Measurements from ENCODE around the gene PTPRD. TPM values are rescaled to one million over a fixed set of nuclear protein-coding genes. Genes with fewer than 3 reads are reported as not detected.

PTPRD gene
- total RNA-seq, 1 donor from 2014 or later: 75.7 TPM

- Histone ChIP-seq H3K27ac (ENCODE audit: low read depth, low read length) (no peak overlapping the region), H3K9ac (ENCODE audit: low read depth in 1 of 3, low read length in 3 of 3) (no peak overlapping the region), H3K4me3 (ENCODE audit: low read length in 3 of 3) (no peak overlapping the region), H3K4me1 (ENCODE audit: control insufficient read depth in 3 of 3, insufficient read depth in 3 of 3, low read length in 3 of 3) (no peaks in the 10 kb centered on the region), H3K36me3 (ENCODE audit: control insufficient read depth in 3 of 3, insufficient read depth in 3 of 3, low read length in 3 of 3) (no peaks in the 10 kb centered on the region), H3K9me3 (ENCODE audit: control insufficient read depth in 3 of 3, low read length in 3 of 3) (no peaks in the 10 kb centered on the region), H3K27me3 (ENCODE audit: control insufficient read depth in 3 of 3, insufficient read depth in 3 of 3, low read length in 3 of 3) (no peaks in the 10 kb centered on the region)
Measured at GRCh38 chr9:10052181-10052580, 560.6 kb downstream of the PTPRD start.

GRCh38 chr9:10050016-10050415 is 562.8 kb downstream of the PTPRD start:
- Histone ChIP-seq H3K27me3 (ENCODE audit: control insufficient read depth in 3 of 3, insufficient read depth in 3 of 3, low read length in 3 of 3) (no peaks in the 10 kb centered on the region), H3K36me3 (ENCODE audit: control insufficient read depth in 3 of 3, insufficient read depth in 3 of 3, low read length in 3 of 3) (no peaks in the 10 kb centered on the region), H3K9ac (ENCODE audit: low read depth in 1 of 3, low read length in 3 of 3) (no peak overlapping the region), H3K4me3 (ENCODE audit: low read length in 3 of 3) (no peak overlapping the region), H3K27ac (ENCODE audit: low read depth, low read length) (no peak overlapping the region), H3K4me1 (ENCODE audit: control insufficient read depth in 3 of 3, insufficient read depth in 3 of 3, low read length in 3 of 3) (no peaks in the 10 kb centered on the region), H3K9me3 (ENCODE audit: control insufficient read depth in 3 of 3, low read length in 3 of 3) (no peaks in the 10 kb centered on the region)

DNA sequence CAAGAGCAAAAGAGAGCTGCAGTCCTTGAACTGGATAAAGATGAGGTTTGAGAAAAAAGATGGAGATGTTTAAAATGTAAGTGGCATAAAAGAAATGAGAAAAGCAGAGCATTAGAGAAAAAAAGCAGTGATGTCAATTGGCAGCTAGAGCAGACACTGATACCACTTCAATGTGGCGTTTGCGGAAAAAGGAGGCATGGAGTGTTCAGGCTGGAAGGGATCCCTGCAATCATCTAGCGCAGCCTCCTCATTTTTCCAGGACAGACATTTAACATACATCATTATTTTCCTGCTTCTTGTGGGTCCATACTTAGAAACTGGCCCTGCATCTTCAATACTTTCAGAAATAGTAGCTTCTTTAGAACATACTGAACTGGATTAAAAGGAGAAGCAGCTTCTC is 563.8 kb downstream of the PTPRD start:
- no peaks in the 10 kb centered on the region for H3K36me3 ChIP-seq (ENCODE audit: control insufficient read depth in 3 of 3, insufficient read depth in 3 of 3, low read length in 3 of 3)
- no peak overlapping the region for H3K27ac ChIP-seq (ENCODE audit: low read depth, low read length)
- no peaks in the 10 kb centered on the region for H3K4me1 ChIP-seq (ENCODE audit: control insufficient read depth in 3 of 3, insufficient read depth in 3 of 3, low read length in 3 of 3)

GRCh38 chr9:10045598-10045997 is 567.2 kb downstream of the PTPRD start:
- H3K27ac ChIP-seq (ENCODE audit: low read depth, low read length): no peak overlapping the region
- H3K27me3 ChIP-seq (ENCODE audit: control insufficient read depth in 3 of 3, insufficient read depth in 3 of 3, low read length in 3 of 3): no peaks in the 10 kb centered on the region
- no peaks in the 10 kb centered on the region for H3K4me1 ChIP-seq (ENCODE audit: control insufficient read depth in 3 of 3, insufficient read depth in 3 of 3, low read length in 3 of 3)
- H3K4me3 ChIP-seq (ENCODE audit: low read length in 3 of 3): no peak overlapping the region
- H3K36me3 ChIP-seq (ENCODE audit: control insufficient read depth in 3 of 3, insufficient read depth in 3 of 3, low read length in 3 of 3): no peaks in the 10 kb centered on the region
- H3K9me3 ChIP-seq (ENCODE audit: control insufficient read depth in 3 of 3, low read length in 3 of 3): no peaks in the 10 kb centered on the region
- no peak overlapping the region for H3K9ac ChIP-seq (ENCODE audit: low read depth in 1 of 3, low read length in 3 of 3)

More for the DNA sequence above, 563.8 kb downstream of the PTPRD start:
- no peak overlapping the region for H3K4me3 ChIP-seq (ENCODE audit: low read length in 3 of 3)
- no peak overlapping the region for H3K9ac ChIP-seq (ENCODE audit: low read depth in 1 of 3, low read length in 3 of 3)
- H3K27me3 ChIP-seq (ENCODE audit: control insufficient read depth in 3 of 3, insufficient read depth in 3 of 3, low read length in 3 of 3): no peaks in the 10 kb centered on the region
- no peaks in the 10 kb centered on the region for H3K9me3 ChIP-seq (ENCODE audit: control insufficient read depth in 3 of 3, low read length in 3 of 3)

DNA sequence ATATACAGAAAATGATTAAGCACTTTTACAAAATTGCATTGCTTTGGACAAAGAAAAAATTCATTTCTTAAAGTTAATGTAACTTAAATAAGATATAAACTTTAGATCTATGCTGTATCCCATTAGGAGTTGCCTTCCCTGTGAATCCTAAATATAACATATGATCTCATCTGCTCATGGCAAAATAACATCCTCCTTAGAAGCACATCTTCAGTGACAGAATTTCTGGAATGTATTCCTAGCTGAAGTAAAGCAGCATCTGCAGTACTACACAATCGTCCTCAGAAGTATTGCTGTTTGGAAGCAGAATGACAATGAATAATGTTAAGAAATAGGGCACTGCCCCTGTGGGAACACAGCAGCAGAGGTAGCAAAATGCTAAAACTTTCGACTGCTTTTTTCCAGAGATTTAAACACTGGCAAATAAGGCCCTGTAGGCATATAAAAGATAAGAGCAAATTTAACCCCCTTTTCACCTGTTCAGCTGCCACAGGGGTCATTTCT is 571.0 kb downstream of the PTPRD start:
- no peaks in the 10 kb centered on the region for H3K27me3 ChIP-seq (ENCODE audit: control insufficient read depth in 3 of 3, insufficient read depth in 3 of 3, low read length in 3 of 3)
- H3K4me1 ChIP-seq (ENCODE audit: control insufficient read depth in 3 of 3, insufficient read depth in 3 of 3, low read length in 3 of 3): no peaks in the 10 kb centered on the region
- H3K9ac ChIP-seq (ENCODE audit: low read depth in 1 of 3, low read length in 3 of 3): no peak overlapping the region
- no peak overlapping the region for H3K27ac ChIP-seq (ENCODE audit: low read depth, low read length)
- H3K9me3 ChIP-seq (ENCODE audit: control insufficient read depth in 3 of 3, low read length in 3 of 3): no peaks in the 10 kb centered on the region
- no peaks in the 10 kb centered on the region for H3K36me3 ChIP-seq (ENCODE audit: control insufficient read depth in 3 of 3, insufficient read depth in 3 of 3, low read length in 3 of 3)
- no peak overlapping the region for H3K4me3 ChIP-seq (ENCODE audit: low read length in 3 of 3)

- no peak overlapping the region for H3K27ac ChIP-seq (ENCODE audit: low read depth, low read length)
- H3K9me3 ChIP-seq (ENCODE audit: control insufficient read depth in 3 of 3, low read length in 3 of 3): no peaks in the 10 kb centered on the region
- no peaks in the 10 kb centered on the region for H3K36me3 ChIP-seq (ENCODE audit: control insufficient read depth in 3 of 3, insufficient read depth in 3 of 3, low read length in 3 of 3)
- H3K9ac ChIP-seq (ENCODE audit: low read depth in 1 of 3, low read length in 3 of 3): no peak overlapping the region
- H3K4me3 ChIP-seq (ENCODE audit: low read length in 3 of 3): no peak overlapping the region
- no peaks in the 10 kb centered on the region for H3K27me3 ChIP-seq (ENCODE audit: control insufficient read depth in 3 of 3, insufficient read depth in 3 of 3, low read length in 3 of 3)
- H3K4me1 ChIP-seq (ENCODE audit: control insufficient read depth in 3 of 3, insufficient read depth in 3 of 3, low read length in 3 of 3): no peaks in the 10 kb centered on the region
Measured at GRCh38 chr9:10036095-10036494, 576.7 kb downstream of the PTPRD start.

DNA sequence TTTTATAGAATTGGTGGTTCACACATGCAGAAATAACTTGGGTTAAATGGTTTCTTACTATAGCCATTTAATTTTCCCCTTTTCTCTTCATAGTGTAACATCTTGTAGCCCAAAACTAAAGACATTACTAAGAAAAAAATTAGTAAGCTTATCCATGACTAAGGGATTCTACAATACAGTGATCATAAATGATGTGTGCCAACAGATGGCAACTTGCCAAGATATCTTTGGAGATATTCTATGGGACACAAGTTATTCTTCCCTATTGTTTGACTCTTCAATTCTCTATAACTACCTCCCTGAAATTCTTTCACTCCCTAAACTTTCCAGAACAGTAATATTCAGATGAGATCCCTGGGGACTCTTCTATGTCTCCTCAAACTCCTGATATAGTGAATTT is 580.6 kb downstream of the PTPRD start:
- Histone ChIP-seq H3K9ac (ENCODE audit: low read depth in 1 of 3, low read length in 3 of 3) (no peak overlapping the region), H3K27me3 (ENCODE audit: control insufficient read depth in 3 of 3, insufficient read depth in 3 of 3, low read length in 3 of 3) (no peaks in the 10 kb centered on the region), H3K27ac (ENCODE audit: low read depth, low read length) (no peak overlapping the region), H3K9me3 (ENCODE audit: control insufficient read depth in 3 of 3, low read length in 3 of 3) (no peaks in the 10 kb centered on the region), H3K36me3 (ENCODE audit: control insufficient read depth in 3 of 3, insufficient read depth in 3 of 3, low read length in 3 of 3) (no peaks in the 10 kb centered on the region), H3K4me1 (ENCODE audit: control insufficient read depth in 3 of 3, insufficient read depth in 3 of 3, low read length in 3 of 3) (no peaks in the 10 kb centered on the region), H3K4me3 (ENCODE audit: low read length in 3 of 3) (no peak overlapping the region)

GRCh38 chr9:10026443-10026984 is 586.3 kb downstream of the PTPRD start:
- Histone ChIP-seq H3K9me3 (ENCODE audit: control insufficient read depth in 3 of 3, low read length in 3 of 3) (no peaks in the 10 kb centered on the region), H3K36me3 (ENCODE audit: control insufficient read depth in 3 of 3, insufficient read depth in 3 of 3, low read length in 3 of 3) (no peaks in the 10 kb centered on the region)

DNA sequence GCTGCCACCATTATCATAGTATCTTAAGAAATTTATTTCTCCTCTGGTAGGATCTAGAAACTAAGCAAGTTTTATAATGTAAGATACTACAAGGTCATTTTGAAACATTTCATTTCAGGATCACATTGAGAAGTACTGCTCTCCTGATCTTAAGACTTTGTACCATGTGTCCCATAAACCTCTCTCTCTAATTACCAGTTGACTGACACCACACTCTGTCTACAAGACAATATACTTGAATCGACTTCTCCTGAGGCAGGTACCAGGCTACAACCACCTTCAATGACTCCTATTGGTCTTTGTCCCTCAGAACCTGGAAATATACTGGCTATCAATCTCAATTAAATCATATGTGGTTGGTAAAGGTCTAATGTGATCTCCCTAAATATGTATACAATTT is 597.0 kb downstream of the PTPRD start:
- no peak overlapping the region for H3K4me3 ChIP-seq (ENCODE audit: low read length in 3 of 3)
- H3K36me3 ChIP-seq (ENCODE audit: control insufficient read depth in 3 of 3, insufficient read depth in 3 of 3, low read length in 3 of 3): no peaks in the 10 kb centered on the region

More at GRCh38 chr9:10026443-10026984, 586.3 kb downstream of the PTPRD start:
- Histone ChIP-seq H3K9ac (ENCODE audit: low read depth in 1 of 3, low read length in 3 of 3) (no peak overlapping the region), H3K4me3 (ENCODE audit: low read length in 3 of 3) (no peak overlapping the region), H3K27ac (ENCODE audit: low read depth, low read length) (no peak overlapping the region), H3K4me1 (ENCODE audit: control insufficient read depth in 3 of 3, insufficient read depth in 3 of 3, low read length in 3 of 3) (no peaks in the 10 kb centered on the region), H3K27me3 (ENCODE audit: control insufficient read depth in 3 of 3, insufficient read depth in 3 of 3, low read length in 3 of 3) (no peaks in the 10 kb centered on the region)

GRCh38 chr9:10014889-10015288 is 597.9 kb downstream of the PTPRD start:
- Histone ChIP-seq H3K9me3 (ENCODE audit: control insufficient read depth in 3 of 3, low read length in 3 of 3) (no peaks in the 10 kb centered on the region), H3K9ac (ENCODE audit: low read depth in 1 of 3, low read length in 3 of 3) (no peak overlapping the region), H3K4me1 (ENCODE audit: control insufficient read depth in 3 of 3, insufficient read depth in 3 of 3, low read length in 3 of 3) (no peaks in the 10 kb centered on the region), H3K4me3 (ENCODE audit: low read length in 3 of 3) (no peak overlapping the region), H3K27ac (ENCODE audit: low read depth, low read length) (no peak overlapping the region), H3K36me3 (ENCODE audit: control insufficient read depth in 3 of 3, insufficient read depth in 3 of 3, low read length in 3 of 3) (no peaks in the 10 kb centered on the region), H3K27me3 (ENCODE audit: control insufficient read depth in 3 of 3, insufficient read depth in 3 of 3, low read length in 3 of 3) (no peaks in the 10 kb centered on the region)

More for the DNA sequence above, 597.0 kb downstream of the PTPRD start:
- Histone ChIP-seq H3K9me3 (ENCODE audit: control insufficient read depth in 3 of 3, low read length in 3 of 3) (no peaks in the 10 kb centered on the region), H3K9ac (ENCODE audit: low read depth in 1 of 3, low read length in 3 of 3) (no peak overlapping the region), H3K27me3 (ENCODE audit: control insufficient read depth in 3 of 3, insufficient read depth in 3 of 3, low read length in 3 of 3) (no peaks in the 10 kb centered on the region), H3K4me1 (ENCODE audit: control insufficient read depth in 3 of 3, insufficient read depth in 3 of 3, low read length in 3 of 3) (no peaks in the 10 kb centered on the region), H3K27ac (ENCODE audit: low read depth, low read length) (no peak overlapping the region)
